Fibroblast of skin of back (primary cell): ENCODE measurements around the gene CD96.
A peak's percentile ranks its signal among the peaks of the same experiment; 100 is the strongest.

Experiments used
- DNase-seq: peaks from one replicate; pipeline ENCODE4 v3.0.0-alpha.2; 2013

Gene CD96

DNA sequence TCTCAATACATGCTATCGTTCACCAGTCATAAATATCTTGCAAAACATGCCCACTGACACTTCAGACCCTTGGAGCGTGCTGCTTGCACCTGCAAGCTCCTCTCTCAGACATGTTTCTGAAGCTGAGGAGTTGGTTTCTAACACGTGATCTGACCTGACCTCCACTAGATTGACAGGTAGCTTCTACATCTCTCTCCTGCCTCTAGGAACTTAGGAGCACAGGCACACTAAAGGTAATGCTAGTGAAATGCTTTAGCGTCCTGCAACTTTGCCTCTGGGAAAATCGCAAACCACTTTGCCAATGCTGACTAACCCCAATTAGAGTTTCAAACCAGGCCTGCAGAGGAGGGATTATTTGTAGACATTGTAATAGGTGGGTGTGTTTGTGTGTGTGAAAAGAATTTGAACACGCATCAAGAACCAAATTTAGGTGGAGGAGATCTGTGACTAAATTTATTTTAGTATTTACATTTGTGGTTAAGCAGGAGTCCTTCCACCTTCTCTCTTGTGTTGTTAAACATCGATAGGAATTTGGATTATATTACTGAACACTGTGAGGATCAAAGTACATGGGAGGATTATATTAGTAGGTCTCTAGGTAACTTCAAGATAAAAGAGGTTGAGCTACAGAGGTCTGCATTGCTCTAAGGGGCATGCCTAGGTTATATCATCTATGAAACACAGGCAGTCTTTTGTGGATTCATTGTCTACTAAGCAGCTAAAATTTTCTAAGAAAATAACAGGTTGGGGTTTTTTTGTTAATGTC, 139.8 kb downstream of the CD96 start:
- DNase-seq: no peak

DNA sequence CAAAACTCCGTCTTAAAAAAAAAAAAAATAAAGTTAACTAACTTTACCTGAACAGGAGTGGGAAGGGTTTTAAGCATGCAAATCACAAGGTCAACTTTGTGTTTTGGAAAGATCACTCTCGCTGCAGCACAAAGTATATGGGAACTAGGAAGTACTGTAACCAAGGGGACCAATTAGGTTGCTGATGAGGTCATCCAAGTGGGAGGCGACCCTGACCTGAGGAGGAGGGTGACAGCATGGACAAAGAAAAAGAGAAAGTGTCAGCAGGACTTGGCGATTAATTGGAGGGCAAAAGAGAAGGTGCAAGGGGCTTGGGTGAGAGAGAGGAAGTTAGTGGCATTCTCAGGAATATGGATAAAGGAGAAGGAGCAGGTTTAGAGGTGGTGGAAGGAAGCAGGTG, 142.6 kb downstream of the CD96 start:
- no peak for DNase-seq

DNA sequence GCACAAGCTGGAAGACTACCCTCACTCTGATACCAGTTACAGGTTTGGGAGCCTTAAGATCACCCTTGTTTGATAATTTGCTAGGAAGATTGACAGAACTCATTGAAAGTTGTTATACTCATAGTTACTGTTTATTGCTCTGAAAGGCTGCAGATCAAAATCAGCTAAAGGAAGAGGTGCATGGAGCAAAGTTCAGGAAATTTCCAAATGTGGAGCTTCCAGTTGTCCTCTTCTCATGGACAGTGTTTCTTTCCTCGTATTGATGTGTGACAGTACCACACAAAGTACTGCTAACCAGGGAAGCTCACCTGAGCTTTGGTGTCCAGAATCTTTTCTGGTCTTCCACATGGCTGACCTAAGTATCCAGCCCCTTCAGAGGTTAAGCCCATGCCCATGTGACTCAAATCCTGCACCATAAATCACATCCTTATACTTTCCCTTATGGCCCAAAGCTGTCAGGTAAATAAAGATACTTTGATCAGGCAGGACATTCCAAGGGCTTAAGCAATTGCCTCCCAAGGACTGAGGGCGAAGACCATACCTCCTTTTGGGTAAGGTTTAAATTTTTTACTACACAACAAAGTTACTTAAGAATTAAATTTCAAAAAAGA, 146.3 kb downstream of the CD96 start:
- no peak for DNase-seq

DNA sequence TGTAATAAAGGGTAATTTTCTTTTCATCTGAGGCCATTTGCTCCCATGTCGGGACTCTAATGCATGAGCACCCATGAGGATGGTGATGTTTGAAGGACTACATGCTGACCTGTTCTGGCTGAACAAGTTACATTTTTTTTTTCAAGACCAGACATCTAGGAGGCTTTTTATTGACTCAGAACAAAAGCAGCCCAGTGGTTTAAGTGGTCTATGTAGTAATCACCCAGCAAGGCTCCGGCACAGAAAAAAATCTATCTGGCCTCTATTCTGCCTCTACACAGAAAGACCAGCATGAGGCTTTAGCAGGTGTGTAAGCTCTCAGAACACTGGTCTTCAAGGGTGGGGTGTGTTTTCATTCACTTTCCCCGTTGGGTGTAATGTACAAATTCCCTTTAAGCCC, 148.2 kb downstream of the CD96 start:
- peak; percentile 72 for DNase-seq

DNA sequence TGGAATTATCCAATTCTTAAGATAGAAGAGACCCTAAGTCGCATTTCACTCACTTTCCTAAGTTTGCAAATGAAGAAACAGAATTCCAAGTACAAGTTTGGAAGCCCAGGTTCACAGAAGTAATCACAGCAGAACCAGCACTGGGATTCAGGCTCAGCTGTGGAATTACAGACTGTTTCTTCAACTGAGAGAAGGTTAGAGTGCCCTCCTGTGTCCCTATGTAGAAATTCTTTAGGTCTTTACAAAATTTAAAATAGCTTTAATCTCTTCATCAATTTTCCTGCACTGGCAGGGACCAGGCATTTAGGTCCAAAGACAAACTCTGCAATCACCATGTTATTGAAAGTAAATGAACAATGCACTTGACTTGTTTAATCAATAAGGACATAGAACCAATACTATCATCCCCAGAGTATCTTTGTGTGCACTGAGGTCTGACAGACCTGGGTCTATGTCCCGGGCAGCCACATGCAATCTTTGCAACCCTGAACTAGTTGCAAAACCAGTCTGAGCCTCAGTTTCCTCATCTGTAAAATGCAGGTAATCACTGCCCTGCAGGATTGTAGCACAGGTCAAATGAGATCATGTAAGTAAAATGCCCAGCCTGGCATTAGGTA, 149.4 kb downstream of the CD96 start:
- DNase-seq: peak; percentile 67

DNA sequence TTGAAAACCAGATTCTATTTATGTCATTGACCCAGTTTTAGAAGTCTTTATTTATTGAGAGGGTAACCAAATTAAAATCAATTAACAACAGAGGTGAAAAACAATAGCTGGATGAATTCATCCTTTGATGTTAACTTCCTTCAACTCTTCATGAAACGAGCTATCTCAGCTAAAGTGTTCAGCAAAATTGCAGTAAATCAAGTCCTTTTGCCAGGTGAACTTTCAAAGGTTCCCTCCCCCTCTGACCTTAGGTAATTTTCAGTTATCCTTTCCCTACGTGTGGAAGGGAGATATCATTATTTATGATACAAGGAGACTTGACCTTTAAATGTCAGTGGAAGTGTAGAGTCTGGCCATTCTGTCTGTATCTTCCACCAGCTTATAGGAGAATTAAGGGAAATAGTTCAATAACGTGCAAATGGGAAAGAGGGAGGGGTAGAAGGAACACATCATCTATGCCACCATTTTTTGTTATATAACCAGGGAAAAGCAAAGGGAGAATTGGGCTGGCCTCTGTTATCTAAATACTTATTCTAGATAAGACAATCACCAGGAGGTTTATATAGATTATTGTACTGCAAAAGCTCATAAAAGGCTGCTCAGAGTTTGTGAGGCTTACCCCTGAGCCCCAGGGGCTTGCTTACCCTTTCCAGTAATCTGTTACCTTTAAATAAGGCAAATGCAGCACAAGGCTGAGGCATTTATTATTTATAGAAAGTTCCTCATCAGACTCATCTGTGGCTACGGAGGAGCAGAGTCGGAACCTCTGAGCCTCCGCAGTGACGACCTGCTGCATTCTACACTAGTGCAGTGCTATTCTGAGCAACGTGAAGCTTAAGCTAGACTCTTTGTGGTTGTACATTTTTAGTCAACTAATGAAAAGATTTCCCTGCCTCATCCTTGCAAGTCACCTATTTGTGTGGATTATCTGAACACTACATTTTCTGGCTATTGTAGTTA, 150.9 kb downstream of the CD96 start:
- DNase-seq: no peak

DNA sequence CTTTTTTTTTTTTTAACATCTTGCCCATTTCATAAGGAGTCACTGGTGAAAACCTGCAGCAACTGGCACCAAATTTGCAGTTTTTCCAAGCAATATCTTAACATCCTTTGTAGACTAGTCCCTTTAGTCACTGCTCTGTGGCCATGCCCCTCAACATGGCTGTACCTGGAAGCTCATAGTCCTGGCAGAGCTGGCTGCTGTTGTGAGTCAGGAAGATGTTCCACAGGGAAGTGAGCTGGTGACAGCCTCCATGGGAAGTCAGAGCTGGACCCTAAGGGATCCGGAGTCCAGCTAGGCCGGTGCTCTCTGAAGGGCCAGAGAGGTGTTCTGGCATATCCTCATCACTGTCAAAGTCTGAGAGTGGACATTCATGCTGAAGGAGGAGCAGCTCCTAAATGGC, 152.5 kb downstream of the CD96 start:
- DNase-seq: no peak

DNA sequence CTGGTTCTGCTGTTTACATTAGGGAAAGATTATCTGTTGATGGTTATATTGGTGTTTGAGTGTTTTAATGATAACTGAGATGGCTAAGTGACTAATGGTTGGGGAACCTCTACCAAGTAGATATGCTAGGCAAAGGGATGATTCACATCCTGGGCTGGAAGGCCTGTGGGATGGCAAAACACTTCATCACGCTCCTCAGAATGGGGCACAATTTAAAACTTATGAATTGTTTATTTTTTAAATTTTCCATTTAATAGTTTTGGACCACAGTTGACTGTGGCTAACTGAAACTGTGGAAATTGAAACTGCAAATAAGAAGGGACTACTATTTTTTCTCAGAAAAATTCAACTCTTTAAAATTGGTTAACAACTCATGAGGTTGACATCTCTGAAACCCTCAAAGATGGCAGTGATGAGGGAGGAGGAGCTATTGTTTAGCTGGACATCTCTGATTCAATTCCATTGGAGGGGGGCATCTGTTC, 153.7 kb downstream of the CD96 start:
- peak; percentile 94 for DNase-seq

DNA sequence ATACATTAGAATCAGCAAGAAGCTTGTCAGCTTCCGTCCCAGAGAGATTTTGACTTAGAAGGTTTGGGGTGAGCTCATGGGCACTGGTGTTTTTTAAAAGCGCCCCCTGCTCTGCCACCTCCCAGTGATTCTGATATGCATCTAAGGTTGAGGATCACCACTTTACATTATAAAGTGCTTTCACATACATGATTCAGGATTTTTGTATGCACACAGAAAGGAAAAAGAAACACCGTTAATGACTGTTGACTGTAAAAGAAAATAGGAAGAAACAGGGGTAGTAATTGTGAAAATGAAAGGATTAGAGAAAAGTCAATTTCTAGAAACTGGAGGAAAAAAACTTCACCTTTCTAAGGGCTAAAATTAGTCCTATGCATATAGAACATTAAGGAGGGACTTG, 158.1 kb downstream of the CD96 start:
- DNase-seq: no peak

DNA sequence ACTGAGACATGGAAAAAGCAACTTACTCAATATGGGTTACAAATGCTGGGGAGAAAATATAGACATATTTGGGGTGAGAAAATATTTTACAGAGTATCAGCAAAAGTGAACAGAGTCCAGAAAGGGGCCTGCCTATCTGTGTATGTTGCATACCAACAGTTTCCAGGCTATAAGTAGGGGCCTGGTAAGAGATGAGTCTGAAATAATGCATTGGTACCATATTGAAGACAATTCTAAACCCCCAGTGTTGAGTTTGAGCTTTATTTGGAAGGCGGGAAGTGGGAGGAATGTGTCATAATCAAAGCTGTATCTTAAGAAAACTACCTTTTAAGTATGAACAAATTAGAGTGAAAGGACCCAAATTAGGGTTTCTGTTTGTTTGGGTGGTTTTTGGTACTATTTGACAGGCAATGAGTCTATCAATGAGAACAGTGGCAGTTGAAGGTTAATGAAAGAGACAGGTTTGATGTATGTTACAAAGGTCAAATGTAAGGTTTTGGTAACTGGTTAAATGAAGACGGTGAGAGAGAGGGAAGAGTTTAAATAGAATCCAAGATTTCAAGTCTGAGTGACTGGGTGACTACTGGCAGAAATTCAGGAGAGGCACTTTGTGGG, 159.4 kb downstream of the CD96 start:
- DNase-seq: no peak
